HepG2 (cell line): ENCODE data around the gene ARHGAP26. TPM values are rescaled to one million over a fixed set of nuclear protein-coding genes. Genes with fewer than 3 reads are reported as not detected.

Source experiments
- ATAC-seq: fragments of 200-7000 bp; cut with Tn5 transposase; 3 replicates; pipeline ENCODE4 v1.9.1; 2020; ENCODE audit warnings: mild to moderate bottlenecking, moderate library complexity
- BruUV-seq: library from RNA; stranded (reverse); fragments of 400-500 nt; replicated peaks from 2 replicates; lab custom pipeline; 2021; lab: Mats Ljungman, UMichigan
- CTCF ChIA-PET: fragments of 300-600 bp; formaldehyde crosslinking; extraction: SDS; loops from one replicate; lab custom pipeline; 2021; ENCODE audit warnings: low total read pairs, inconsistent platforms, low intra/inter-chr PET ratio; lab: Yijun Ruan, JAX
- POLR2A ChIA-PET: fragments of 350-600 bp; sonication (Branson Sonifier 250); formaldehyde crosslinking; loops from one replicate; lab custom pipeline; 2020; ENCODE audit warnings: antibody characterized with exemption, inconsistent platforms; lab: Yijun Ruan, JAX
- DNase-seq: peaks from one replicate; pipeline ENCODE4 v3.0.0-alpha.2; 2015; ENCODE audit warnings: low spot score
- FAIRE-seq: peaks from 3 replicates; lab custom pipeline; 2011; peaks lifted over from hg19 to GRCh38; lab: Jason Lieb, UNC
- H2AFZ ChIP-seq: one replicate; pipeline ENCODE4 v1.6.1; 2011; ENCODE audit warnings: low read length, inconsistent platforms
- H3K27ac ChIP-seq: fragments of 300-600 bp; 3 replicates; pipeline ENCODE4 v1.8.0; 2011; ENCODE audit warnings: mixed run types, mild to moderate bottlenecking, mixed read lengths, low read length, inconsistent platforms; ENCODE audit not compliant: insufficient read depth; ENCODE audit errors: extremely low read length
- H3K27me3 ChIP-seq, 2 experiments: fragments of 200-600 bp in 1 of 2; 2 replicates in 1 of 2; 3 replicates in 1 of 2; pipeline versions ENCODE4 v1.6.0 to v1.8.0; 2011; ENCODE audit warnings: low read length in 2 of 2, mild to moderate bottlenecking in 2 of 2, moderate library complexity in 2 of 2, inconsistent platforms in 1 of 2; ENCODE audit not compliant: insufficient read depth in 2 of 2, control insufficient read depth in 1 of 2
- H3K36me3 ChIP-seq, 2 experiments: fragments of 200-600 bp in 1 of 2; replicated peaks in 1 of 2; 2 replicates in 1 of 2; 3 replicates in 1 of 2; pipeline versions ENCODE4 v1.5.1 to v1.8.0; 2011; ENCODE audit warnings: low read length in 2 of 2, inconsistent platforms in 1 of 2; ENCODE audit not compliant: insufficient read depth in 2 of 2, control insufficient read depth in 1 of 2
- H3K4me1 ChIP-seq: 2 replicates; pipeline ENCODE4 v1.5.1; 2012; ENCODE audit warnings: low read length, inconsistent platforms; ENCODE audit not compliant: insufficient read depth
- H3K4me2 ChIP-seq: 2 replicates; pipeline ENCODE4 v1.6.0; 2011; ENCODE audit warnings: low read depth, low read length, inconsistent platforms
- H3K4me3 ChIP-seq, 3 experiments: fragments of 200-600 bp in 1 of 3; sonication (generic), shearing (Covaris generic) in 1 of 3; replicated peaks in 1 of 3; 2 replicates each; pipeline ENCODE4 v1.5.1; 2011 to 2016; ENCODE audit warnings: low read length in 3 of 3, inconsistent platforms in 2 of 3, low read depth in 2 of 3, mild to moderate bottlenecking in 2 of 3, control low read depth in 1 of 3, mixed read lengths in 1 of 3; ENCODE audit not compliant: insufficient read depth in 1 of 3
- H3K79me2 ChIP-seq: one replicate; pipeline ENCODE4 v1.6.1; 2011; ENCODE audit warnings: low read length, inconsistent platforms; ENCODE audit not compliant: insufficient read depth
- H3K9ac ChIP-seq: 2 replicates; pipeline ENCODE4 v1.6.0; 2011; ENCODE audit warnings: mild to moderate bottlenecking, low read depth, low read length, inconsistent platforms; ENCODE audit not compliant: insufficient read depth
- H3K9me3 ChIP-seq: 2 replicates; pipeline ENCODE4 v1.5.1; 2012; ENCODE audit warnings: mild to moderate bottlenecking, low read length
- H4K20me1 ChIP-seq: 2 replicates; pipeline ENCODE4 v1.6.0; 2011; ENCODE audit warnings: inconsistent platforms, mild to moderate bottlenecking, low read length, moderate library complexity; ENCODE audit not compliant: insufficient read depth
- POLR2G ChIP-seq: fragments of 200-400 bp; formaldehyde crosslinking; IDR thresholded peaks from 2 replicates; pipeline ENCODE4 v1.6.1; 2018; ENCODE audit warnings: mild to moderate bottlenecking, low read depth, low read length, moderate library complexity
- RBM22 ChIP-seq: fragments of 200-400 bp; formaldehyde crosslinking; optimal IDR thresholded peaks from 2 replicates; pipeline ENCODE3; 2017; ENCODE audit warnings: mild to moderate bottlenecking, low read length, moderate library complexity
- SOX13 ChIP-seq, 3 experiments: fragments of 450-650 bp in 1 of 3; sonication (generic) in 1 of 3; formaldehyde crosslinking in 1 of 3; IDR thresholded peaks in 2 of 3; conservative IDR thresholded peaks in 1 of 3; 2 replicates each; pipeline versions ENCODE4 v1.5.0 to v1.6.1; 2016 to 2020; ENCODE audit warnings: antibody characterized with exemption in 1 of 3, mild to moderate bottlenecking in 1 of 3, missing compliant biosample characterization in 1 of 3, missing genetic modification reagents in 1 of 3, moderate library complexity in 1 of 3
- ZNF431 ChIP-seq: sonication (generic); formaldehyde crosslinking; IDR thresholded peaks from 2 replicates; pipeline ENCODE4 v1.9.0; 2022; ENCODE audit warnings: missing genetic modification reagents, low read depth, mild to moderate bottlenecking, borderline replicate concordance
- WGBS: methylation state at CpG from one replicate; pipeline ENCODE4 v1.1.6; 2017; ENCODE audit warnings: low lambda C conversion rate; 5-methylcytosine and 5-hydroxymethylcytosine counted together
- in situ Hi-C: cut with HindIII; loops from 2 replicates; pipeline ENCODE4 v1.10.0; 2017; ENCODE audit warnings: low pct_unique_long_range_greater_than_20kb; ENCODE audit not compliant: extremely low pct_ligation_motif_present
- intact Hi-C: fragments of 100-400 bp; cut with micrococcal nuclease; formaldehyde crosslinking; loops from one replicate; pipeline ENCODE4 v1.10.0; 2022; ENCODE audit not compliant: unreplicated experiment
- polyA plus RNA-seq, 8 experiments: library from polyadenylated mRNA; depleted of rRNA in 3 of 8; stranded (reverse) in 7 of 8; unstranded in 1 of 8; fragments of >200 nt; fragmentation: Illumina TruSeq in 4 of 8; extraction: Trizol in 4 of 8; gene quantifications; 2 replicates each; pipeline versions ENCODE4 v1.2.1 to v1.2.3, GENCODE V29; 2011 to 2016; ENCODE audit warnings: low read depth in 4 of 8, missing spikeins in 1 of 8, mixed read lengths in 1 of 8; ENCODE audit not compliant: insufficient read depth in 1 of 8
- total RNA-seq, 5 experiments: library from RNA; depleted of rRNA; stranded (reverse); fragments of >200 nt; fragmentation: Illumina TruSeq; extraction: Trizol; gene quantifications; 2 replicates each; pipeline ENCODE4 v1.2.3, GENCODE V29; 2016; ENCODE audit warnings: low read depth in 1 of 5
- TF ChIP-seq, protein P1 (sequence below): sonication (generic); formaldehyde crosslinking; IDR thresholded peaks from 2 replicates; pipeline ENCODE4 v1.5.1; 2020; ENCODE audit warnings: mild to moderate bottlenecking, moderate library complexity, missing genetic modification reagents
- TF ChIP-seq, protein P2 (sequence below): sonication (generic); formaldehyde crosslinking; conservative IDR thresholded peaks from 2 replicates; pipeline ENCODE4 v1.4.0; 2020; ENCODE audit warnings: missing genetic modification reagents
- TF ChIP-seq, protein P3 (sequence below): sonication (generic); formaldehyde crosslinking; IDR thresholded peaks from 2 replicates; pipeline ENCODE4 v1.5.1; 2020; ENCODE audit warnings: mild to moderate bottlenecking, missing genetic modification reagents, moderate library complexity

The ARHGAP26 gene
- total and polyA plus RNA-seq, 2 of the 13 experiments (the other 11 are each of a cell fraction or from before 2014, with no cell fraction given), result 9.6 to 18.2 TPM

DNA sequence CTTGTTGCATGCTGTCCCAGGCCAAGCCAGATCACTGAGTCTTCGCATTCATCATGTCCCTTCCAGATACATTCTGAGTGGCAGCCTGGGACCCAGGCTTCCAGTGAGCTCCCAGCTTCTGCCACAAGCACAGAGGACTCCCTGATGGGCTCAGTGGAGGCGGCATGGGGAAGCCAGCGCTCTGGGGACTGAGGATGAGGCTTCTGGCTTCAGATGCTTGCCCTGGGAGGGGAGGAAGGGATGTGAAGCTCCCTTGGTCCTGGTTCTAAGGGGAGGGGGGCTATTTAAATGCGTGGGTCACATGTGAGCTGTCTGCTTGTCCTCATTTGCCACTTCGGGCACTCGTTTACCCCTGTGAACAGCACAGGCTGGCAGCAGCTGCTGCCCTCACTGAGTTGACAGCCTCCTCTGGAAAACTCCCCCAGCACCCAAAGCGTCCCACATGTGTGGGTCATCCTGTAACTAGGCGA, 459.3 kb downstream of the ARHGAP26 start:
- H4K20me1 ChIP-seq, result no peaks in the 10 kb centered on the region
- H3K27me3 ChIP-seq, result no peaks in the 10 kb centered on the region
- H3K4me1 ChIP-seq, result peaks cover 58% of the 10 kb centered on the region
- intact Hi-C loops, result no loop called here
- H3K79me2 ChIP-seq, result no peaks in the 10 kb centered on the region
- H2AFZ ChIP-seq, result no peak overlapping the region
- ChIA-PET POLR2A (no interaction called here), CTCF (no interaction called here)
- no peak overlapping the region for H3K4me3 ChIP-seq
- FAIRE-seq, result no peak
- no TSS peak for BruUV-seq
- in situ Hi-C loops, result no loop called here
- TF ChIP-seq, protein P1, sequence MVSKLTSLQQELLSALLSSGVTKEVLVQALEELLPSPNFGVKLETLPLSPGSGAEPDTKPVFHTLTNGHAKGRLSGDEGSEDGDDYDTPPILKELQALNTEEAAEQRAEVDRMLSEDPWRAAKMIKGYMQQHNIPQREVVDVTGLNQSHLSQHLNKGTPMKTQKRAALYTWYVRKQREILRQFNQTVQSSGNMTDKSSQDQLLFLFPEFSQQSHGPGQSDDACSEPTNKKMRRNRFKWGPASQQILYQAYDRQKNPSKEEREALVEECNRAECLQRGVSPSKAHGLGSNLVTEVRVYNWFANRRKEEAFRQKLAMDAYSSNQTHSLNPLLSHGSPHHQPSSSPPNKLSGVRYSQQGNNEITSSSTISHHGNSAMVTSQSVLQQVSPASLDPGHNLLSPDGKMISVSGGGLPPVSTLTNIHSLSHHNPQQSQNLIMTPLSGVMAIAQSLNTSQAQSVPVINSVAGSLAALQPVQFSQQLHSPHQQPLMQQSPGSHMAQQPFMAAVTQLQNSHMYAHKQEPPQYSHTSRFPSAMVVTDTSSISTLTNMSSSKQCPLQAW (CRISPR knock-in tag), result 0 out of 2 replicates have a peak, but pooled peaks have one; percentile 46
- TF ChIP-seq ZNF431 (CRISPR knock-in tag) (0 out of 2 replicates have a peak, but pooled peaks have one; percentile 9), SOX13 (IDR thresholded peaks at IDR 0.05) (no peak), SOX13 (CRISPR knock-in tag; conservative IDR thresholded peaks at IDR 0.05 in 1 of 2, IDR thresholded peaks at IDR 0.05 in 1 of 2) (no peak), POLR2G (0 out of 2 replicates have a peak, but pooled peaks have one; percentile 23), RBM22 (peak; percentile 62)
- TF ChIP-seq, protein P2, sequence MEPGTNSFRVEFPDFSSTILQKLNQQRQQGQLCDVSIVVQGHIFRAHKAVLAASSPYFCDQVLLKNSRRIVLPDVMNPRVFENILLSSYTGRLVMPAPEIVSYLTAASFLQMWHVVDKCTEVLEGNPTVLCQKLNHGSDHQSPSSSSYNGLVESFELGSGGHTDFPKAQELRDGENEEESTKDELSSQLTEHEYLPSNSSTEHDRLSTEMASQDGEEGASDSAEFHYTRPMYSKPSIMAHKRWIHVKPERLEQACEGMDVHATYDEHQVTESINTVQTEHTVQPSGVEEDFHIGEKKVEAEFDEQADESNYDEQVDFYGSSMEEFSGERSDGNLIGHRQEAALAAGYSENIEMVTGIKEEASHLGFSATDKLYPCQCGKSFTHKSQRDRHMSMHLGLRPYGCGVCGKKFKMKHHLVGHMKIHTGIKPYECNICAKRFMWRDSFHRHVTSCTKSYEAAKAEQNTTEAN (CRISPR knock-in tag), result no peak
- TF ChIP-seq, protein P3, sequence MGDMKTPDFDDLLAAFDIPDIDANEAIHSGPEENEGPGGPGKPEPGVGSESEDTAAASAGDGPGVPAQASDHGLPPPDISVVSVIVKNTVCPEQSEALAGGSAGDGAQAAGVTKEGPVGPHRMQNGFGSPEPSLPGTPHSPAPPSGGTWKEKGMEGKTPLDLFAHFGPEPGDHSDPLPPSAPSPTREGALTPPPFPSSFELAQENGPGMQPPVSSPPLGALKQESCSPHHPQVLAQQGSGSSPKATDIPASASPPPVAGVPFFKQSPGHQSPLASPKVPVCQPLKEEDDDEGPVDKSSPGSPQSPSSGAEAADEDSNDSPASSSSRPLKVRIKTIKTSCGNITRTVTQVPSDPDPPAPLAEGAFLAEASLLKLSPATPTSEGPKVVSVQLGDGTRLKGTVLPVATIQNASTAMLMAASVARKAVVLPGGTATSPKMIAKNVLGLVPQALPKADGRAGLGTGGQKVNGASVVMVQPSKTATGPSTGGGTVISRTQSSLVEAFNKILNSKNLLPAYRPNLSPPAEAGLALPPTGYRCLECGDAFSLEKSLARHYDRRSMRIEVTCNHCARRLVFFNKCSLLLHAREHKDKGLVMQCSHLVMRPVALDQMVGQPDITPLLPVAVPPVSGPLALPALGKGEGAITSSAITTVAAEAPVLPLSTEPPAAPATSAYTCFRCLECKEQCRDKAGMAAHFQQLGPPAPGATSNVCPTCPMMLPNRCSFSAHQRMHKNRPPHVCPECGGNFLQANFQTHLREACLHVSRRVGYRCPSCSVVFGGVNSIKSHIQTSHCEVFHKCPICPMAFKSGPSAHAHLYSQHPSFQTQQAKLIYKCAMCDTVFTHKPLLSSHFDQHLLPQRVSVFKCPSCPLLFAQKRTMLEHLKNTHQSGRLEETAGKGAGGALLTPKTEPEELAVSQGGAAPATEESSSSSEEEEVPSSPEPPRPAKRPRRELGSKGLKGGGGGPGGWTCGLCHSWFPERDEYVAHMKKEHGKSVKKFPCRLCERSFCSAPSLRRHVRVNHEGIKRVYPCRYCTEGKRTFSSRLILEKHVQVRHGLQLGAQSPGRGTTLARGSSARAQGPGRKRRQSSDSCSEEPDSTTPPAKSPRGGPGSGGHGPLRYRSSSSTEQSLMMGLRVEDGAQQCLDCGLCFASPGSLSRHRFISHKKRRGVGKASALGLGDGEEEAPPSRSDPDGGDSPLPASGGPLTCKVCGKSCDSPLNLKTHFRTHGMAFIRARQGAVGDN, result peak; percentile 51
- H3K4me2 ChIP-seq, result no peak overlapping the region
- H3K9ac ChIP-seq, result no peak overlapping the region
- no peak overlapping the region for H3K27ac ChIP-seq
- DNase-seq, result no peak
- H3K36me3 ChIP-seq, result no peaks in the 10 kb centered on the region
- ATAC-seq, result peak; percentile 17
- WGBS, result 70% methylated on average over 7 of the region's 8 CpGs
- H3K9me3 ChIP-seq, result no peaks in the 10 kb centered on the region
